ENCODE measurements around the gene AIFM1. TPM values are rescaled to one million over a fixed set of nuclear protein-coding genes. Genes with fewer than 3 reads are reported as not detected.
A peak's percentile ranks its signal among the peaks of the same experiment; 100 is the strongest.

Gene AIFM1
- total and polyA plus RNA-seq, 2 of the 4 experiments (the other 2 are of a cell fraction), result 22.0 to 27.4 TPM

GRCh38 chrX:130111220-130112154 lies 54.2 kb downstream of the AIFM1 start:
- no TSS peak for BruUV-seq (replicated peaks)
- Histone ChIP-seq H4K20me1 (ENCODE audit: insufficient read depth, low read length) (peaks cover 22% of the 10 kb centered on the region), H4K91ac (ENCODE audit: insufficient read depth, low read depth, low read length) (peak overlapping the region; percentile 37; the same call in 1 of the 2 replicates), H2AFZ (replicated peaks; ENCODE audit: low read length, poor library complexity) (peak overlapping the region; percentile 87), H2BK15ac (ENCODE audit: low read depth, low read length) (no peak overlapping the region; the same call in 2 of the 3 replicates), H4K5ac (ENCODE audit: low read depth, low read length) (peak overlapping the region; percentile 16; the same call in 1 of the 2 replicates), H2BK5ac (ENCODE audit: low read depth, low read length, poor library complexity, severe bottlenecking) (peak overlapping the region; percentile 1), H3K9me1 (ENCODE audit: insufficient read depth, low read length) (no peaks in the 10 kb centered on the region; the same call in 1 of the 2 replicates), H3K27ac (ENCODE audit: insufficient read depth, low read length) (peak overlapping the region; percentile 85), H4K8ac (ENCODE audit: low read depth in 2 of 2, low read length in 2 of 2) (peak overlapping the region; percentile 77 to 94; a peak in 3 of 4 replicates), H2BK20ac (ENCODE audit: low read depth, low read length) (0 out of 2 replicates have a peak overlapping the region, but pooled peaks have one; percentile 24), H3K36me3 (ENCODE audit: control insufficient read depth, insufficient read depth, low read length) (no peaks in the 10 kb centered on the region), H3K14ac (replicated peaks; ENCODE audit: low read depth, low read length) (peak overlapping the region; percentile 32), H3K4ac (ENCODE audit: low read depth, low read length) (peak overlapping the region; percentile 79), H3K9me3 (ENCODE audit: control insufficient read depth, insufficient read depth, low read length) (no peaks in the 10 kb centered on the region), H3K27me3 (ENCODE audit: control insufficient read depth, insufficient read depth, low read length) (no peaks in the 10 kb centered on the region), H3K23ac (ENCODE audit: low read depth, low read length) (no peak overlapping the region; the same call in 1 of the 2 replicates), H3K79me1 (ENCODE audit: low read depth in 1 of 2, low read length in 2 of 2) (peaks cover 0 to 30% of the 10 kb centered on the region in 2 experiments; a peak in 2 of 4 replicates), H3K4me2 (ENCODE audit: low read depth, low read length) (peak overlapping the region; percentile 46), H3K4me3 (ENCODE audit: insufficient read depth, low read depth, low read length) (peak overlapping the region; percentile 42; the same call in 1 of the 2 replicates), H2BK120ac (ENCODE audit: low read depth, low read length) (peak overlapping the region; percentile 60; the same call in 1 of the 2 replicates), H2AK9ac (replicated peaks; ENCODE audit: low read depth, low read length, poor library complexity) (peak overlapping the region; percentile 83), H3K56ac (ENCODE audit: extremely low read depth, insufficient read depth, low read length) (no peak overlapping the region), H2AK5ac (ENCODE audit: low read depth, low read length) (peak overlapping the region; percentile 86), H3K18ac (ENCODE audit: low read depth, low read length) (no peak overlapping the region; the same call in 1 of the 2 replicates), H3K9ac (ENCODE audit: low read depth, low read length) (peak overlapping the region; percentile 67), H3K4me1 (ENCODE audit: control insufficient read depth, insufficient read depth, low read length) (peaks cover 2% of the 10 kb centered on the region; the same call in 1 of the 2 replicates)
- ChIA-PET POLR2A (ENCODE audit: unreplicated experiment) (no interaction called here), CTCF (interaction anchor here (0.8 to 1.3 kb wide), 2 partner anchors 32 to 112 kb away, joined by 3 read pairs; no protein-coding TSS in a partner anchor)
- dilution Hi-C loops (cut with HindIII; ENCODE audit: low sequenced_read_pairs, unreplicated experiment) (no loop called here), in situ Hi-C loops (cut with MboI; ENCODE audit: low sequenced_read_pairs) (no loop called here), intact Hi-C loops (cut with micrococcal nuclease) (loop anchor here (5.0 kb wide), 1 partner anchor 61 kb away; the partner anchor contains the start of gene RAB33A)
- DNase-seq (no peak), ATAC-seq (ENCODE audit: low read depth) (peak; percentile 4; the same call in 1 of the 2 replicates)
- WGBS, 2 experiments (ENCODE audit: extremely low coverage in 2 of 2, insufficient read length in 1 of 2), result 52% methylated on average over 16 of the region's 43 CpGs; no CpG with 5 or more reads in 1 of the 2 experiments
- no peak for TF ChIP-seq NFE2L2 (IDR thresholded peaks at IDR 0.05; ENCODE audit: low read depth, low read length)
- no peak for TF ChIP-seq SMC3 (IDR thresholded peaks at IDR 0.05; ENCODE audit: low read depth, low read length)
- TF ChIP-seq MXI1 (IDR thresholded peaks at IDR 0.05; ENCODE audit: borderline replicate concordance, low read depth, low read length), result no peak
- no peak for TF ChIP-seq POLR2A (IDR thresholded peaks at IDR 0.05; ENCODE audit: low read depth, low read length)
- no peak for TF ChIP-seq BHLHE40 (IDR thresholded peaks at IDR 0.05; ENCODE audit: low read depth, low read length)
- TF ChIP-seq MAFK (IDR thresholded peaks at IDR 0.05; ENCODE audit: low read depth, low read length), result no peak
- TF ChIP-seq, protein P1, sequence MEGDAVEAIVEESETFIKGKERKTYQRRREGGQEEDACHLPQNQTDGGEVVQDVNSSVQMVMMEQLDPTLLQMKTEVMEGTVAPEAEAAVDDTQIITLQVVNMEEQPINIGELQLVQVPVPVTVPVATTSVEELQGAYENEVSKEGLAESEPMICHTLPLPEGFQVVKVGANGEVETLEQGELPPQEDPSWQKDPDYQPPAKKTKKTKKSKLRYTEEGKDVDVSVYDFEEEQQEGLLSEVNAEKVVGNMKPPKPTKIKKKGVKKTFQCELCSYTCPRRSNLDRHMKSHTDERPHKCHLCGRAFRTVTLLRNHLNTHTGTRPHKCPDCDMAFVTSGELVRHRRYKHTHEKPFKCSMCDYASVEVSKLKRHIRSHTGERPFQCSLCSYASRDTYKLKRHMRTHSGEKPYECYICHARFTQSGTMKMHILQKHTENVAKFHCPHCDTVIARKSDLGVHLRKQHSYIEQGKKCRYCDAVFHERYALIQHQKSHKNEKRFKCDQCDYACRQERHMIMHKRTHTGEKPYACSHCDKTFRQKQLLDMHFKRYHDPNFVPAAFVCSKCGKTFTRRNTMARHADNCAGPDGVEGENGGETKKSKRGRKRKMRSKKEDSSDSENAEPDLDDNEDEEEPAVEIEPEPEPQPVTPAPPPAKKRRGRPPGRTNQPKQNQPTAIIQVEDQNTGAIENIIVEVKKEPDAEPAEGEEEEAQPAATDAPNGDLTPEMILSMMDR (conservative IDR thresholded peaks at IDR 0.05; ENCODE audit: low read depth, low read length), result no peak
- TF ChIP-seq RAD21 (IDR thresholded peaks at IDR 0.05; ENCODE audit: low read length), result no peak
- TF ChIP-seq, protein P2, sequence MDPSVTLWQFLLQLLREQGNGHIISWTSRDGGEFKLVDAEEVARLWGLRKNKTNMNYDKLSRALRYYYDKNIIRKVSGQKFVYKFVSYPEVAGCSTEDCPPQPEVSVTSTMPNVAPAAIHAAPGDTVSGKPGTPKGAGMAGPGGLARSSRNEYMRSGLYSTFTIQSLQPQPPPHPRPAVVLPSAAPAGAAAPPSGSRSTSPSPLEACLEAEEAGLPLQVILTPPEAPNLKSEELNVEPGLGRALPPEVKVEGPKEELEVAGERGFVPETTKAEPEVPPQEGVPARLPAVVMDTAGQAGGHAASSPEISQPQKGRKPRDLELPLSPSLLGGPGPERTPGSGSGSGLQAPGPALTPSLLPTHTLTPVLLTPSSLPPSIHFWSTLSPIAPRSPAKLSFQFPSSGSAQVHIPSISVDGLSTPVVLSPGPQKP (IDR thresholded peaks at IDR 0.05; ENCODE audit: borderline replicate concordance, low read depth, low read length), result no peak
- TF ChIP-seq RCOR1 (IDR thresholded peaks at IDR 0.05; ENCODE audit: insufficient replicate concordance, low read length), result no peak
- TF ChIP-seq CEBPB (IDR thresholded peaks at IDR 0.05; ENCODE audit: low read depth, low read length), result no peak
- TF ChIP-seq, protein P3, sequence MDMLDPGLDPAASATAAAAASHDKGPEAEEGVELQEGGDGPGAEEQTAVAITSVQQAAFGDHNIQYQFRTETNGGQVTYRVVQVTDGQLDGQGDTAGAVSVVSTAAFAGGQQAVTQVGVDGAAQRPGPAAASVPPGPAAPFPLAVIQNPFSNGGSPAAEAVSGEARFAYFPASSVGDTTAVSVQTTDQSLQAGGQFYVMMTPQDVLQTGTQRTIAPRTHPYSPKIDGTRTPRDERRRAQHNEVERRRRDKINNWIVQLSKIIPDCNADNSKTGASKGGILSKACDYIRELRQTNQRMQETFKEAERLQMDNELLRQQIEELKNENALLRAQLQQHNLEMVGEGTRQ (IDR thresholded peaks at IDR 0.05; ENCODE audit: low read depth, low read length), result no peak

Data from IMR-90 (cell line).